ENCODE measurements around the gene MFAP2. TPM values are rescaled to one million over a fixed set of nuclear protein-coding genes. Genes with fewer than 3 reads are reported as not detected.

MFAP2 gene
- total and polyA plus RNA-seq, 3 donors from 2014 or later: 7.9 to 22.0 (median 18.7) TPM

GRCh38 chr1:17002524-17002902 is 22.1 kb upstream of the MFAP2 start:
- H3K36me3 ChIP-seq (ENCODE audit: low read depth, missing control alignments): no peaks in the 10 kb centered on the region
- DNase-seq: no peak

GRCh38 chr1:17001760-17002523 is 21.5 kb upstream of the MFAP2 start:
- TF ChIP-seq CTCF (IDR thresholded peaks at IDR 0.05): no peak
- TF ChIP-seq POLR2A (IDR thresholded peaks at IDR 0.05): no peak
- no peak for DNase-seq
- Histone ChIP-seq H3K4me1 (no peaks in the 10 kb centered on the region), H3K36me3 (ENCODE audit: low read depth, missing control alignments) (no peaks in the 10 kb centered on the region), H3K4me3 (no peak overlapping the region), H3K27me3 (no peaks in the 10 kb centered on the region), H3K27ac (no peak overlapping the region), H3K9me3 (no peaks in the 10 kb centered on the region)
- intact Hi-C loops (cut with DNase I; ENCODE audit: low total_unique reads): no loop called here
- 92 to 96% methylated on average over 10 to 19 of the region's 19 CpGs for WGBS, 2 donors

More at GRCh38 chr1:17002524-17002902, 22.1 kb upstream of the MFAP2 start:
- intact Hi-C loops (cut with DNase I; ENCODE audit: low total_unique reads): no loop called here
- TF ChIP-seq POLR2A (IDR thresholded peaks at IDR 0.05) (no peak), CTCF (IDR thresholded peaks at IDR 0.05) (no peak)
- no peaks in the 10 kb centered on the region for H3K27me3 ChIP-seq
- no peak overlapping the region for H3K27ac ChIP-seq
- 90 to 98% methylated on average over 3 to 4 of the region's 4 CpGs for WGBS, 2 donors
- no peaks in the 10 kb centered on the region for H3K9me3 ChIP-seq
- no peaks in the 10 kb centered on the region for H3K4me1 ChIP-seq
- no peak overlapping the region for H3K4me3 ChIP-seq

DNA sequence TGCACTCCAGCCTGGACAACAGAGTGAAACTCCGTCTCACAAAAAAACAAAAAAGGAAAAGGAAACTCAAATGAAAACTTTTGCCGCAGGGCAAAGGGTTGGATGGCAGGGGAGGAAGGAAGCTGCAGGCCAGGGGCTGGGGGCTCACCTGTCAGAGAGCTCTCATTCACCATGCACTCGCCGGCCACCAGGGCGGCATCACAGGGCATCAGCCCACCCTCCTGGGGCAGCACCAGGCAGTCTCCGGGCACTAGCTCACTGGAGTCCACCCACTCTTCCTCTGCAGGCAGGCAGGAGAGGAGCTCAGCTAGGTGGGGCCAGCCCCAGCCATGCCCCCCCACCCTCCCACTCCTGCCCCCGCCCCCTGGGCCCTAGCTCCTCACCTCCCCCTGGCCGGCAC is 19.4 kb upstream of the MFAP2 start:
- intact Hi-C loops (cut with DNase I; ENCODE audit: low total_unique reads): no loop called here
- H3K36me3 ChIP-seq (ENCODE audit: low read depth, missing control alignments): no peaks in the 10 kb centered on the region
- no peak for DNase-seq
- H3K4me1 ChIP-seq: no peaks in the 10 kb centered on the region
- H3K27ac ChIP-seq: no peak overlapping the region
- no peaks in the 10 kb centered on the region for H3K9me3 ChIP-seq
- H3K4me3 ChIP-seq: no peak overlapping the region
- H3K27me3 ChIP-seq: no peaks in the 10 kb centered on the region
- TF ChIP-seq POLR2A (IDR thresholded peaks at IDR 0.05) (no peak), CTCF (IDR thresholded peaks at IDR 0.05) (no peak)
- WGBS, 2 donors: 93 to 97% methylated on average over 6 to 7 of the region's 8 CpGs

GRCh38 chr1:16998589-16998988 is 18.2 kb upstream of the MFAP2 start:
- Histone ChIP-seq H3K4me1 (no peaks in the 10 kb centered on the region), H3K27me3 (no peaks in the 10 kb centered on the region), H3K4me3 (no peak overlapping the region), H3K9me3 (no peaks in the 10 kb centered on the region), H3K36me3 (ENCODE audit: low read depth, missing control alignments) (no peaks in the 10 kb centered on the region), H3K27ac (no peak overlapping the region)
- DNase-seq: no peak
- intact Hi-C loops (cut with DNase I; ENCODE audit: low total_unique reads): no loop called here
- TF ChIP-seq POLR2A (IDR thresholded peaks at IDR 0.05): no peak
- no peak for TF ChIP-seq CTCF (IDR thresholded peaks at IDR 0.05)
- 86 to 88% methylated on average over 10 of the region's 10 CpGs for WGBS, 2 donors

- TF ChIP-seq POLR2A (IDR thresholded peaks at IDR 0.05) (no peak), CTCF (IDR thresholded peaks at IDR 0.05) (no peak)
- intact Hi-C loops (cut with DNase I; ENCODE audit: low total_unique reads): no loop called here
- no peaks in the 10 kb centered on the region for H3K36me3 ChIP-seq (ENCODE audit: low read depth, missing control alignments)
Measured at GRCh38 chr1:16996845-16997244, 16.4 kb upstream of the MFAP2 start.

More at GRCh38 chr1:16996845-16997244, 16.4 kb upstream of the MFAP2 start:
- no peaks in the 10 kb centered on the region for H3K27me3 ChIP-seq
- H3K9me3 ChIP-seq: no peaks in the 10 kb centered on the region
- no peak overlapping the region for H3K4me3 ChIP-seq
- WGBS, 2 donors: 86 to 93% methylated on average over 4 to 14 of the region's 14 CpGs
- no peak overlapping the region for H3K27ac ChIP-seq
- no peak for DNase-seq
- no peaks in the 10 kb centered on the region for H3K4me1 ChIP-seq
